Naive thymus-derived CD4-positive, alpha-beta T cell (primary cell): ENCODE results near the gene EPB41L5. TPM values are rescaled to one million over a fixed set of nuclear protein-coding genes. Genes with fewer than 3 reads are reported as not detected.
A peak's percentile ranks its signal among the peaks of the same experiment; 100 is the strongest.

ENCODE experiments used
- ATAC-seq: fragments of 150-1000 bp; cut with Tn5 transposase; 2 replicates; pipeline ENCODE4 v1.10.0; 2021; ENCODE audit warnings: mild to moderate bottlenecking, moderate library complexity
- CTCF ChIA-PET: fragments of 350-600 bp; sonication (Branson Sonifier 250); formaldehyde crosslinking; loops from one replicate; lab custom pipeline; 2021; ENCODE audit warnings: antibody characterized with exemption; lab: Charles Lee
- POLR2A ChIA-PET: fragments of 350-600 bp; sonication (Branson Sonifier 250); formaldehyde crosslinking; loops from one replicate; lab custom pipeline; 2021; ENCODE audit warnings: antibody characterized with exemption, inconsistent platforms; lab: Charles Lee
- DNase-seq, 9 donors: peaks; one replicate each; pipeline versions ENCODE4 v3.0.0 to v3.0.0-alpha.2; 2020 to 2022; ENCODE audit warnings: mixed read lengths in 1 of 9
- H3K27ac ChIP-seq: one replicate; pipeline ENCODE4 v1.7.0; 2013; ENCODE audit warnings: mild to moderate bottlenecking, low read depth, low read length, moderate library complexity
- H3K27me3 ChIP-seq, 2 donors: one replicate each; pipeline ENCODE4 v1.7.0; 2013; ENCODE audit warnings: low read length in 2 of 2, mild to moderate bottlenecking in 2 of 2, moderate library complexity in 2 of 2; ENCODE audit not compliant: control insufficient read depth in 2 of 2, insufficient read depth in 2 of 2
- H3K36me3 ChIP-seq, 3 experiments: 1 replicate in 2 of 3; 2 replicates in 1 of 3; pipeline ENCODE4 v1.7.0; 2013; ENCODE audit warnings: low read length in 3 of 3, mild to moderate bottlenecking in 3 of 3, moderate library complexity in 1 of 3; ENCODE audit not compliant: insufficient read depth in 3 of 3, control insufficient read depth in 2 of 3
- H3K4me1 ChIP-seq, 2 donors: one replicate each; pipeline ENCODE4 v1.7.0; 2013; ENCODE audit warnings: low read length in 2 of 2, mild to moderate bottlenecking in 2 of 2, moderate library complexity in 1 of 2; ENCODE audit not compliant: control insufficient read depth in 2 of 2, insufficient read depth in 2 of 2
- H3K4me3 ChIP-seq: 2 replicates; pipeline ENCODE4 v1.7.0; 2013; ENCODE audit warnings: mild to moderate bottlenecking, low read length
- H3K9me3 ChIP-seq, 3 experiments: 1 replicate in 2 of 3; 2 replicates in 1 of 3; pipeline ENCODE4 v1.7.0; 2013; ENCODE audit warnings: low read length in 3 of 3; ENCODE audit not compliant: control insufficient read depth in 2 of 3
- H3K27ac Mint-ChIP-seq, 9 donors: one replicate each; pipeline ENCODE4 v1.8.0; 2020 to 2022; ENCODE audit warnings: mixed read lengths in 9 of 9, mild to moderate bottlenecking in 8 of 9, moderate library complexity in 5 of 9, inconsistent platforms in 2 of 9
- H3K27me3 Mint-ChIP-seq, 5 donors: one replicate each; pipeline ENCODE4 v1.8.0; 2021 to 2022; ENCODE audit warnings: mixed read lengths in 5 of 5, mild to moderate bottlenecking in 1 of 5
- H3K36me3 Mint-ChIP-seq, 5 donors: one replicate each; pipeline ENCODE4 v1.8.0; 2020 to 2022; ENCODE audit warnings: mixed read lengths in 5 of 5, mild to moderate bottlenecking in 3 of 5, inconsistent platforms in 1 of 5
- H3K4me1 Mint-ChIP-seq, 7 donors: one replicate each; pipeline ENCODE4 v1.8.0; 2020 to 2022; ENCODE audit warnings: mixed read lengths in 7 of 7, mild to moderate bottlenecking in 3 of 7, inconsistent platforms in 1 of 7
- H3K4me3 Mint-ChIP-seq, 10 donors: one replicate each; pipeline ENCODE4 v1.8.0; 2020 to 2022; ENCODE audit warnings: mild to moderate bottlenecking in 10 of 10, mixed read lengths in 10 of 10, moderate library complexity in 6 of 10, inconsistent platforms in 2 of 10
- H3K9me3 Mint-ChIP-seq, 11 donors: one replicate each; pipeline ENCODE4 v1.8.0; 2020 to 2022; ENCODE audit warnings: mixed read lengths in 11 of 11, mild to moderate bottlenecking in 4 of 11, inconsistent platforms in 1 of 11, moderate library complexity in 1 of 11
- intact Hi-C, 2 donors: fragments of 100-400 bp; cut with micrococcal nuclease; formaldehyde crosslinking; loops; one replicate each; pipeline ENCODE4 v1.15.1; 2023
- polyA plus RNA-seq, 2 donors: library from polyadenylated mRNA; unstranded; fragments of 300-500 nt; fragmentation: Illumina TruSeq; gene quantifications; one replicate each; pipeline ENCODE4 v1.2.3, GENCODE V29; 2021
- total RNA-seq, 6 experiments: library from RNA in 5 of 6; stranded (reverse) in 5 of 6; gene quantifications; 1 replicate in 5 of 6; 2 replicates in 1 of 6; pipeline ENCODE4 v1.2.3 and lab custom pipeline; 2021 to 2026

Gene EPB41L5
- total and polyA plus RNA-seq, 7 experiments from 2014 or later: 2.2 to 9.3 (median 6.5) TPM

DNA sequence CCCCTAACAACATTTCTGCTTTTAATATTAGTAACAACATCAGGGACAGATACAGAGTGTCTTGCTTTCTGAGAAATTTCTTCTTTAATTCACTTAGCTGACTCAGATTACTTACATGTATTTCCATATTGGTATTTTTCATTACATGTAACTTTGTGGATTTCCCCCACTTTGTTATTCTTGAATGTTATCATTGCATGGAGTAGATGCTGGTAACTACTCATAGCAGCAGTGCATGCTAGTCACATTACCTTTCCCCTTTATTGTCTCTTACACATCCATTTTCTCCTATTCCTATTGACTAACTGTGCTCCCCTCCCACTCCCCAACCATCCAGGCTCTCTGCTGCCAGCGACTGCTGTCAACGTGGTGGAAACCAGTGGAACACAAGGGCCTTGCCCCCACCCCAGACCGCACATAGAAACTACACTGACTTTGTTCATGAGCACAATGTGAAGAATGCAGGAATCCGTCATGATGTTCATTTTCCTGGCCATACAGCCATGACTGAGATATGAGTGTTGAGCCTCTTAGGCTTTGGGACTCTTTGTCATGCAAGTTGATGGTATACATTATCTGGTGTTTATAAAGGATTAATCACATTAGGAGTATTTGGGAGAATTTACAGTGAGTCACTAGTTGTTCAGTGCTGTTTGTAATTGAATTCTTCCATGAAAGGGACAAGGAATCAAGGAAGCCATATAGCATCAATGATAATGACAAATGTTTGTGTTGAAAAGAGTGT, 91.0 kb downstream of the EPB41L5 start:
- Mint-ChIP-seq H3K27me3 (peaks cover 0 to 27% (median 0%) of the 10 kb centered on the region in 5 donors), H3K36me3 (peaks cover 6 to 57% (median 17%) of the 10 kb centered on the region in 5 donors), H3K9me3 (peaks cover 0 to 5% (median 0%) of the 10 kb centered on the region in 11 donors), H3K4me3 (no peak overlapping the region), H3K4me1 (peaks cover 3 to 20% (median 12%) of the 10 kb centered on the region in 7 donors), H3K27ac (no peak overlapping the region)
- POLR2A ChIA-PET: no interaction called here
- no peak for DNase-seq
- CTCF ChIA-PET: no interaction called here
- Histone ChIP-seq H3K27ac (no peak overlapping the region), H3K4me1 (peaks cover 5 to 9% of the 10 kb centered on the region in 2 donors), H3K27me3 (no peaks in the 10 kb centered on the region), H3K9me3 (no peaks in the 10 kb centered on the region), H3K4me3 (no peak overlapping the region), H3K36me3 (peaks cover 0 to 3% (median 0%) of the 10 kb centered on the region in 3 experiments)
- ATAC-seq: no peak
- intact Hi-C loops: no loop called here

DNA sequence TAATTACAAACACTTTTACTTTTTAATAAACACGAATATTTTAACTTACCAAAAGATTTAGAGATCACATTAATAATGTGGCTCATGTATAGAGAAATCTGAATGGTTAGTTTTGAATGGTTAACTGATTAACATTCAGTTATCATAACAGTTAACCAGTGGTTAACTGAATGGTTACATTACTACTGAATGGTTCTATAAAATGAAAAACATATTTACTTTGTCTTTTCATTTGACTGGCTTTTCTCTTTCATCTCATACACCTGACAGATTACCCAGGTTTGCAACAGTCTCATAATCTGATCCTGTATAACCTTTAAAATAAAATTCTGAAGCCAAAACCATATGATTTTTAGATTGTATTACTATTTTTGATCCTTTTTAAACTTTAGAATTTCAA, 91.9 kb downstream of the EPB41L5 start:
- ChIA-PET POLR2A (no interaction called here), CTCF (interaction anchor here (1.0 to 1.8 kb wide), 2 partner anchors 70 to 72 kb away, joined by 3 to 6 read pairs; no protein-coding TSS in a partner anchor)
- Mint-ChIP-seq H3K27me3 (peaks cover 0 to 27% (median 0%) of the 10 kb centered on the region in 5 donors), H3K9me3 (peaks cover 0 to 9% (median 0%) of the 10 kb centered on the region in 11 donors), H3K4me1 (peaks cover 12 to 29% (median 21%) of the 10 kb centered on the region in 7 donors), H3K4me3 (no peak overlapping the region), H3K27ac (no peak overlapping the region), H3K36me3 (peaks cover 6 to 53% (median 17%) of the 10 kb centered on the region in 5 donors)
- H3K36me3 ChIP-seq: peaks cover 0 to 3% (median 0%) of the 10 kb centered on the region in 3 experiments
- peaks cover 14 to 16% of the 10 kb centered on the region in 2 donors for H3K4me1 ChIP-seq
- DNase-seq (no peak), ATAC-seq (no peak)
- no peak overlapping the region for H3K4me3 ChIP-seq
- H3K9me3 ChIP-seq: no peaks in the 10 kb centered on the region
- intact Hi-C loops: loop anchor here in 1 of 2 donors (5.0 kb wide), 1 partner anchor 347 kb away; the partner anchor contains the start of gene PTPN4
- H3K27ac ChIP-seq: no peak overlapping the region
- H3K27me3 ChIP-seq: no peaks in the 10 kb centered on the region

DNA sequence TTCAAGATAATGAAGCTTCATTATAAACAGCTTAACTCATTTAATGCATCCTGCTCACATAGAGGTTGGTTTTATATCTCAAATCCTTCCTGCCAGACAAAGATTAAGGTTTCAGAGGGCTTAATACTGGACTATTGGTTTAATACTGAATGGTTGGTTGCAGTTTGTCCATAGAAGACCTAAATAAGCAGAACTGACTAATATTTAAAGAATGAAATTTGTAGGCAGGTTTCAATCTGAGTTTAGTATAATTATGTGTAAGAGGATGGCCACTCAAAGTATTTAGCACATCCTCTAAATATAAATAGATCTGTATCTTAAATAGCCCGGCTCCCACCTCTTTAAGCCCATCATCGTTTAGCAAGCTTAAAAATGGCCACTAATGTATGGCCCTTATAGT, 92.5 kb downstream of the EPB41L5 start:
- peaks cover 6 to 50% (median 15%) of the 10 kb centered on the region in 5 donors for H3K36me3 Mint-ChIP-seq
- POLR2A ChIA-PET: no interaction called here
- H3K27ac ChIP-seq: no peak overlapping the region
- ATAC-seq: no peak
- peaks cover 17 to 21% of the 10 kb centered on the region in 2 donors for H3K4me1 ChIP-seq
- no peaks in the 10 kb centered on the region for H3K9me3 ChIP-seq
- intact Hi-C loops: loop anchor here in 1 of 2 donors (5.0 kb wide), 1 partner anchor 348 kb away; the partner anchor contains the start of gene PTPN4
- peaks cover 17 to 34% (median 27%) of the 10 kb centered on the region in 7 donors for H3K4me1 Mint-ChIP-seq
- peaks cover 0 to 27% (median 0%) of the 10 kb centered on the region in 5 donors for H3K27me3 Mint-ChIP-seq
- H3K9me3 Mint-ChIP-seq: peaks cover 0 to 9% (median 0%) of the 10 kb centered on the region in 11 donors
- CTCF ChIA-PET: interaction anchor here (1.0 to 1.8 kb wide), 2 partner anchors 69 to 71 kb away, joined by 3 to 6 read pairs; no protein-coding TSS in a partner anchor
- no peak overlapping the region for H3K4me3 Mint-ChIP-seq
- H3K27ac Mint-ChIP-seq: no peak overlapping the region
- H3K27me3 ChIP-seq: no peaks in the 10 kb centered on the region
- H3K4me3 ChIP-seq: no peak overlapping the region
- DNase-seq: no peak
- H3K36me3 ChIP-seq: peaks cover 0 to 3% (median 0%) of the 10 kb centered on the region in 3 experiments

DNA sequence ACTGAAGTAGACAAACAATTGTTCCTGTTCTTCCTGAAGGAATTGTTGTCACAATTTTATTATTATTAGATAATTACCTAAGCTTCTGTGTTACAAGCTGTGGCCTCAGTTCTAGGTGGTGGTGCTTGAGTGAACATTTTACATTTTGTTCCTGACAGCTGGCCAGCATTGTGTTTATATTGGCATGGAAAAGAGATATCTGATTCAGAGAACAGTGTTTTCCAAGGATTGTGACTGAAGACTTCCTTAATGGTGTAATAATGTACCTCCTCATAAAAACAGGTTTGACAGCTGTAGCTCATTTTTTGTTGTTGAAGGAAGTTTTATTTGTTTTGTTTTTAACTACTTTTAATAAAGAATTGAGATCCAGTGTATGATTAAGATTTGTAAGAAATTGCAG, 95.2 kb downstream of the EPB41L5 start:
- H3K4me1 Mint-ChIP-seq: peaks cover 19 to 44% (median 36%) of the 10 kb centered on the region in 7 donors
- POLR2A ChIA-PET: interaction anchor here (0.9 to 1.7 kb wide), 2 partner anchors 74 to 125 kb away, joined by 3 to 8 read pairs; no protein-coding TSS in a partner anchor

DNA sequence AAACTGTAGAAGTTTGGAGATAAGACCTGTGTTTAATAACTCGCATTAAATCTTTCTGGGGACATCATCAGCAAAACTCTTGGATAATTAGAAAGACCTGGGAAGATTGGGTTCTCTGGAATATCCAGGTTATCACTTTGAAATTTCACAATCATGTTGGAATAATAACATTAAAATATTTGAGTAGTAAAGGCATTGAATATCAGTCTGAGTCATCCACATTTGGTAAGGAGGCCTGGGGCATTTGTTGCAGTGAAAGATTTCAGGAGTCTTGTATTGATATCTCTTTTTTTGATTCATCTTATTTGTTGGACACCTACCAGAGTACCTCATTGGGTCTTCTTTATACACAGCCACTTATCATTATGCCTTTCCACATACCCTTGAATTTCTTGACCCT, 95.9 kb downstream of the EPB41L5 start:
- H3K36me3 Mint-ChIP-seq: peaks cover 6 to 24% (median 12%) of the 10 kb centered on the region in 5 donors
- POLR2A ChIA-PET: interaction anchor here (0.9 to 2.7 kb wide), 5 partner anchors 66 to 206 kb away, joined by 3 to 30 read pairs (median 8); no protein-coding TSS in a partner anchor

More for the DNA sequence above, 95.2 kb downstream of the EPB41L5 start:
- H3K27me3 ChIP-seq: no peaks in the 10 kb centered on the region
- H3K9me3 ChIP-seq: no peaks in the 10 kb centered on the region
- peaks cover 0 to 9% (median 0%) of the 10 kb centered on the region in 11 donors for H3K9me3 Mint-ChIP-seq
- intact Hi-C loops: loop anchor here in 1 of 2 donors (2.0 to 5.0 kb wide), 2 partner anchors 329 to 351 kb away; partner anchors contain the start of gene PTPN4
- peaks cover 17 to 21% of the 10 kb centered on the region in 2 donors for H3K4me1 ChIP-seq
- no peak overlapping the region for H3K4me3 ChIP-seq
- CTCF ChIA-PET: interaction anchor here (4.8 kb wide), 1 partner anchor 67 kb away, joined by 60 read pairs; no protein-coding TSS in a partner anchor
- H3K27me3 Mint-ChIP-seq: peaks cover 0 to 33% (median 0%) of the 10 kb centered on the region in 5 donors
- ATAC-seq: no peak
- peaks cover 0 to 3% (median 0%) of the 10 kb centered on the region in 3 experiments for H3K36me3 ChIP-seq
- peaks cover 6 to 31% (median 12%) of the 10 kb centered on the region in 5 donors for H3K36me3 Mint-ChIP-seq
- H3K27ac Mint-ChIP-seq: no peak overlapping the region
- H3K4me3 Mint-ChIP-seq: peak overlapping the region in 2 of 10 donors; percentile 12 to 43
- DNase-seq: no peak
- H3K27ac ChIP-seq: no peak overlapping the region

More for the DNA sequence above, 95.9 kb downstream of the EPB41L5 start:
- no peaks in the 10 kb centered on the region for H3K9me3 ChIP-seq
- no peak overlapping the region for H3K27ac ChIP-seq
- no peak for ATAC-seq
- peak overlapping the region in 9 of 10 donors; percentile 45 to 87 (median 71) for H3K4me3 Mint-ChIP-seq
- CTCF ChIA-PET: interaction anchor here (0.8 to 4.8 kb wide), 4 partner anchors 60 to 205 kb away, joined by 3 to 60 read pairs (median 20); no protein-coding TSS in a partner anchor
- H3K27me3 ChIP-seq: no peaks in the 10 kb centered on the region
- peaks cover 0 to 9% (median 0%) of the 10 kb centered on the region in 11 donors for H3K9me3 Mint-ChIP-seq
- H3K27ac Mint-ChIP-seq: peak overlapping the region in 7 of 9 donors; percentile 10 to 90 (median 60)
- H3K27me3 Mint-ChIP-seq: peaks cover 0 to 33% (median 0%) of the 10 kb centered on the region in 5 donors
- intact Hi-C loops: loop anchor here (1.0 to 5.0 kb wide), 13 partner anchors 67 to 572 kb away; partner anchors contain the start of genes PTPN4 (in 2 of the 2), RALB (in 1 of the 2) and TMEM185B (in 1 of the 2)
- H3K36me3 ChIP-seq: peaks cover 0 to 2% (median 0%) of the 10 kb centered on the region in 3 experiments
- peak overlapping the region; percentile 34 for H3K4me3 ChIP-seq
- DNase-seq: no peak
- peaks cover 17 to 21% of the 10 kb centered on the region in 2 donors for H3K4me1 ChIP-seq
- H3K4me1 Mint-ChIP-seq: peaks cover 19 to 44% (median 36%) of the 10 kb centered on the region in 7 donors
